Measurements from ENCODE around the gene CYP3A4. TPM values are rescaled to one million over a fixed set of nuclear protein-coding genes. Genes with fewer than 3 reads are reported as not detected.

Gene CYP3A4
- total and polyA plus RNA-seq, 9 of the 15 experiments (the other 6 are each of a cell fraction or from before 2014, with no cell fraction given): 0.07 to 0.08 TPM; not detected in 7

- H3K79me2 ChIP-seq (ENCODE audit: control insufficient read depth, insufficient read depth, low read length): no peaks in the 10 kb centered on the region
- ChIA-PET CTCF (ENCODE audit: low intra/inter-chr PET ratio) (no interaction called here), POLR2A (no interaction called here)
- 2% methylated on average over 5 of the region's 5 CpGs for WGBS (ENCODE audit: insufficient coverage, low coverage, missing lambda C conversion rate)
- no peak overlapping the region for H3K4me2 ChIP-seq (ENCODE audit: insufficient read depth, low read length)
- ATAC-seq: peak; percentile 52
- no peak overlapping the region for H3K27ac ChIP-seq (ENCODE audit: extremely low read depth, low read depth, low read length)
- H3K4me3 ChIP-seq: no peak overlapping the region
- H3K27me3 ChIP-seq (ENCODE audit: control insufficient read depth in 2 of 2, insufficient read depth in 2 of 2, low read length in 2 of 2): no peaks in the 10 kb centered on the region
- H3K9me1 ChIP-seq (ENCODE audit: control insufficient read depth, insufficient read depth, low read length): no peaks in the 10 kb centered on the region
- no peaks in the 10 kb centered on the region for H3K36me3 ChIP-seq (ENCODE audit: control insufficient read depth, insufficient read depth, low read length)
- intact Hi-C loops (cut with micrococcal nuclease) (no loop called here), in situ Hi-C loops (cut with MboI) (no loop called here)
- no peaks in the 10 kb centered on the region for H3K4me1 ChIP-seq (replicated peaks in 1 of 2; ENCODE audit: control insufficient read depth in 2 of 2, insufficient read depth in 2 of 2, low read length in 2 of 2)
- no peak overlapping the region for H3K9ac ChIP-seq (ENCODE audit: insufficient read depth in 1 of 2, low read depth in 2 of 2, low read length in 2 of 2)
- DNase-seq (ENCODE audit: extremely low read depth in 1 of 4, low spot score in 3 of 4): no peak
- peak overlapping the region; percentile 25 for H2AFZ ChIP-seq (ENCODE audit: low read depth, low read length)
- no peaks in the 10 kb centered on the region for H3K9me3 ChIP-seq (replicated peaks; ENCODE audit: control insufficient read depth, insufficient read depth, low read depth, low read length)
- FAIRE-seq: peak; percentile 49
- no peaks in the 10 kb centered on the region for H4K20me1 ChIP-seq (replicated peaks; ENCODE audit: control insufficient read depth, insufficient read depth, low read length)
- no TSS peak for BruUV-seq (replicated peaks)
- TF ChIP-seq ADNP (tag; IDR thresholded peaks at IDR 0.05) (no peak), L3MBTL2 (IDR thresholded peaks at IDR 0.05) (peak; percentile 71), ZBTB2 (IDR thresholded peaks at IDR 0.05) (no peak), MGA (IDR thresholded peaks at IDR 0.05) (0 out of 2 replicates have a peak, but pooled peaks have one; percentile 23), ZNF24 (IDR thresholded peaks at IDR 0.05) (peak; percentile 73; the same call in 1 of the 2 replicates), SP2 (IDR thresholded peaks at IDR 0.05; ENCODE audit: extremely low read depth, low read depth, low read length, poor library complexity, severe bottlenecking) (no peak), EP400 (IDR thresholded peaks at IDR 0.05) (no peak), MAFG (tag; conservative IDR thresholded peaks at IDR 0.05) (no peak), FIP1L1 (IDR thresholded peaks at IDR 0.05; ENCODE audit: low read depth, low read length, poor library complexity, severe bottlenecking) (no peak)
Measured at GRCh38 chr7:99740573-99741440, 43.2 kb downstream of the CYP3A4 start.

All from K562 (cell line).